Choroid plexus epithelial cell (primary cell): ENCODE results near the gene TTYH2.

Experiments used
- DNase-seq: peaks from one replicate; pipeline ENCODE4 v3.0.0-alpha.2; 2010; ENCODE audit warnings: low read depth
- H3K4me3 ChIP-seq: 2 replicates; pipeline ENCODE4 v1.5.1; 2011; ENCODE audit warnings: low read depth, mild to moderate bottlenecking, control low read depth, low read length, moderate library complexity
- CTCF ChIP-seq: conservative IDR thresholded peaks from 2 replicates; pipeline ENCODE4 v1.5.1; 2011; ENCODE audit warnings: low read depth, mild to moderate bottlenecking, control low read depth, inconsistent platforms, low read length, moderate library complexity

Gene TTYH2

GRCh38 chr17:74297941-74298340 is 84.6 kb downstream of the TTYH2 start:
- no peak for TF ChIP-seq CTCF
- no peak for DNase-seq
- no peak overlapping the region for H3K4me3 ChIP-seq

DNA sequence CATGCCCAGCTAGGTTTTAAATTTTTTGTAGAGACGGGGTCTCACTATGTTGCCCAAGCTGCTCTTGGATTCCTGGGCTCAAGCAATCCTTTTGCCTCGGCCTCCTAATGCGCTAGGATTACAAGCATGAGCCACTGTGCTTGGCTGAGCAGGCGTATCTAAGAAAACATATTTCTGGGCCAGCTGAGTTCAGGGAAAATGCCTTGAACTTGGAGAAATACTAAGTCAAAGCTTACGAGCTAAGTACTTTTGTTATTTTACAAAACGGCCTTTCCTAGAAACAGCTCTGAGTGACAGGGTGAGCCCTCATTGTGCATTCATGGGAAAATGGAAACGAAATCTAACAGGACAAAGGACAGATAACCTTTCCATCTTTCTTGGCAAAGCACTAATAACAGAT is 85.4 kb downstream of the TTYH2 start:
- no peak overlapping the region for H3K4me3 ChIP-seq
- DNase-seq = no peak
- no peak for TF ChIP-seq CTCF

GRCh38 chr17:74299226-74300009 is 86.0 kb downstream of the TTYH2 start:
- TF ChIP-seq CTCF = no peak
- H3K4me3 ChIP-seq = no peak overlapping the region
- no peak for DNase-seq

GRCh38 chr17:74303305-74303704 is 89.9 kb downstream of the TTYH2 start:
- no peak for DNase-seq
- no peak overlapping the region for H3K4me3 ChIP-seq
- no peak for TF ChIP-seq CTCF

GRCh38 chr17:74304184-74304583 is 90.8 kb downstream of the TTYH2 start:
- TF ChIP-seq CTCF = no peak
- no peak for DNase-seq
- no peak overlapping the region for H3K4me3 ChIP-seq

- H3K4me3 ChIP-seq = no peak overlapping the region
- peak; percentile 9 for TF ChIP-seq CTCF
- no peak for DNase-seq
These were observed 92.7 kb downstream of the TTYH2 start for GRCh38 chr17:74305865-74306654.
